8988T (cell line): ENCODE measurements around the gene ANO4.
"Not testable (repeated sequence)": the region's sequence is repeated elsewhere in the genome, so short reads cannot be mapped to it uniquely, and the experiment has no call there.

ENCODE experiments used
- DNase-seq: peaks from one replicate; pipeline ENCODE4 v3.0.0; 2011

Gene ANO4

GRCh38 chr12:100956311-100956852 is 161.8 kb downstream of the ANO4 start:
- no peak for DNase-seq

- DNase-seq: no peak
These were observed 164.9 kb downstream of the ANO4 start for GRCh38 chr12:100959481-100959880.

GRCh38 chr12:100962086-100962712 is 167.6 kb downstream of the ANO4 start:
- no peak for DNase-seq

- no peak for DNase-seq
These were observed 168.8 kb downstream of the ANO4 start for GRCh38 chr12:100963381-100963780.

GRCh38 chr12:100964028-100964427 is 169.5 kb downstream of the ANO4 start:
- DNase-seq: no peak

- no peak for DNase-seq
These were observed 172.6 kb downstream of the ANO4 start for GRCh38 chr12:100967189-100967588.

GRCh38 chr12:100970894-100971293 is 176.3 kb downstream of the ANO4 start:
- DNase-seq: no peak

- no peak for DNase-seq
These were observed 177.5 kb downstream of the ANO4 start for GRCh38 chr12:100972121-100972520.

GRCh38 chr12:100974341-100974740 is 179.8 kb downstream of the ANO4 start:
- no peak for DNase-seq

- DNase-seq: no peak
These were observed 180.2 kb downstream of the ANO4 start for GRCh38 chr12:100974747-100975146.

GRCh38 chr12:100976735-100977134 is 182.2 kb downstream of the ANO4 start:
- DNase-seq: no peak

- DNase-seq: no peak
These were observed 186.3 kb downstream of the ANO4 start for GRCh38 chr12:100980856-100981255.

GRCh38 chr12:100982511-100983183 is 188.1 kb downstream of the ANO4 start:
- no peak for DNase-seq

GRCh38 chr12:100984796-100985195 is 190.2 kb downstream of the ANO4 start:
- no peak for DNase-seq

- no peak for DNase-seq
These were observed 192.3 kb downstream of the ANO4 start for GRCh38 chr12:100986595-100987547.

- DNase-seq: peak; percentile 16
These were observed 193.3 kb downstream of the ANO4 start for GRCh38 chr12:100987552-100988521.

- DNase-seq: not testable (repeated sequence)
These were observed 194.9 kb downstream of the ANO4 start for GRCh38 chr12:100989509-100989908.

- no peak for DNase-seq
These were observed 196.5 kb downstream of the ANO4 start for GRCh38 chr12:100991102-100991501.

GRCh38 chr12:100992194-100992593 is 197.6 kb downstream of the ANO4 start:
- no peak for DNase-seq

GRCh38 chr12:100993916-100994450 is 199.4 kb downstream of the ANO4 start:
- no peak for DNase-seq

GRCh38 chr12:100995201-100995600 is 200.6 kb downstream of the ANO4 start:
- no peak for DNase-seq

- DNase-seq: no peak
These were observed 201.2 kb downstream of the ANO4 start for GRCh38 chr12:100995771-100996170.
